ENCODE results near the gene PZP. TPM values are rescaled to one million over a fixed set of nuclear protein-coding genes. Genes with fewer than 3 reads are reported as not detected.

Gene PZP
- total RNA-seq, 4 donors from 2014 or later: 0.22 to 0.49 TPM; not detected in 2

- no peak for TF ChIP-seq CTCF (IDR thresholded peaks at IDR 0.05; ENCODE audit: low read depth)
These were observed 101.3 kb downstream of the PZP start for GRCh38 chr12:9106610-9107541.

DNA sequence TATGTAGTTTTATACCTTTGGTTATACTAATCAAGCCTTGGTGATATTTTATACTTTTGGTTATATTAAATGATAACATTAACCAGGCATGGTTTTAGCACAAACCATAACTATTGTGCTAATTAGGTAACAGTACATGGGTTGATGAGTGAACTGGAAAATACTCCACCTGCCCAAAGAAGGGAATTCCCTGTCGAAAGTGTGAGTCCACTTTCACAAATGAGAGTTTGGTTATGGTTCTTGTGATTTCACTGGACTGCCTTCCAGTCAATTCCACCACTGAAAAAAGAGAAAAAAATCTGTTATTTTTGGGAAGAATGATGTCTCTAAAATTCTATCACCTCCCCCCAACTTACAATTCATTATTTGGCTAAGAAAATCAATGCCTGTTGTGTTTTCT is 102.1 kb downstream of the PZP start:
- no peak for TF ChIP-seq CTCF (IDR thresholded peaks at IDR 0.05; ENCODE audit: low read depth)

GRCh38 chr12:9104767-9105423 is 103.3 kb downstream of the PZP start:
- TF ChIP-seq CTCF (IDR thresholded peaks at IDR 0.05; ENCODE audit: low read depth): no peak

DNA sequence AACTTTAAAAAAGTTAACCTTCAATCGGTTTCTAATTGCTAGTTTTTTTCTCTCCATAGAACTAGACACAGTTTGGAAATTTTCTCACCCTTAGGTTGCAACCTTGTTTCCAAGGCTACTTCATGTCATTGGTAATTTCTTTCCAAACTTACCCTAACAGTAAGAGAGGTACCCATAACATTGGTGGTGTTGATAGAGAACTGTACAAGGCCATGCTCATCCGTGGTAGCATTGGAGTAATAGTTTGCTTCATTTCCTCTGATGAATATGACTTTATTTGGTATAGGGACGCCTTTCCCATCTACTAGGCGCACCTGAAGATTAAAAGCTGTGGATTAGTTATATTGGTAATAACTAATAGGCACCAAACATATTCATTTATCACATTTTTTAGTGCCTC is 104.1 kb downstream of the PZP start:
- no peak for TF ChIP-seq CTCF (IDR thresholded peaks at IDR 0.05; ENCODE audit: low read depth)

GRCh38 chr12:9103050-9103849 is 104.9 kb downstream of the PZP start:
- no peak for TF ChIP-seq CTCF (IDR thresholded peaks at IDR 0.05; ENCODE audit: low read depth)

- TF ChIP-seq CTCF (IDR thresholded peaks at IDR 0.05; ENCODE audit: low read depth): no peak
These were observed 107.0 kb downstream of the PZP start for GRCh38 chr12:9101018-9101687.
